Neural cell (in vitro differentiated cells): ENCODE measurements around the gene WIZ. TPM values are rescaled to one million over a fixed set of nuclear protein-coding genes. Genes with fewer than 3 reads are reported as not detected.

Source experiments
- H2AFZ ChIP-seq: fragments of 200-600, 300-800 bp; sonication (generic), shearing (Covaris generic); 2 replicates; pipeline ENCODE4 v1.6.0; 2014; ENCODE audit warnings: low read depth, mild to moderate bottlenecking, antibody characterized with exemption, low read length, moderate library complexity
- H3F3A ChIP-seq: fragments of 200-600 bp; shearing (Covaris generic); 2 replicates; pipeline ENCODE4 v1.6.1; 2016; ENCODE audit warnings: mild to moderate bottlenecking, moderate library complexity, mixed read lengths, antibody characterized with exemption, low read length; ENCODE audit not compliant: insufficient read depth, poor library complexity, severe bottlenecking
- H3K27ac ChIP-seq: fragments of 200-600, 300-800 bp; sonication (generic), shearing (Covaris generic); 2 replicates; pipeline ENCODE4 v1.5.1; 2014; ENCODE audit warnings: mild to moderate bottlenecking, low read length, moderate library complexity
- H3K27me3 ChIP-seq: fragments of 300-800, 200-600 bp; sonication (generic), shearing (Covaris generic); 2 replicates; pipeline ENCODE4 v1.6.0; 2014; ENCODE audit warnings: mild to moderate bottlenecking, low read depth, low read length, moderate library complexity; ENCODE audit not compliant: insufficient read depth
- H3K36me3 ChIP-seq: fragments of 300-800, 200-600 bp; sonication (generic), shearing (Covaris generic); 2 replicates; pipeline ENCODE4 v1.5.1; 2014; ENCODE audit warnings: mild to moderate bottlenecking, antibody characterized with exemption, low read length, moderate library complexity; ENCODE audit not compliant: insufficient read depth
- H3K4me2 ChIP-seq: fragments of 300-800, 200-600 bp; sonication (generic), shearing (Covaris generic); 2 replicates; pipeline ENCODE4 v1.6.0; 2014; ENCODE audit warnings: mild to moderate bottlenecking, low read length
- H3K4me3 ChIP-seq: fragments of 300-800, 200-600 bp; sonication (generic), shearing (Covaris generic); 2 replicates; pipeline ENCODE4 v1.5.1; 2014; ENCODE audit warnings: mild to moderate bottlenecking, low read length, moderate library complexity
- H3K79me2 ChIP-seq: fragments of 200-600 bp; shearing (Covaris generic); replicated peaks from 2 replicates; pipeline ENCODE4 v1.6.0; 2014; ENCODE audit warnings: mild to moderate bottlenecking, low read length, moderate library complexity; ENCODE audit not compliant: insufficient read depth
- H3K9ac ChIP-seq: fragments of 300-800, 200-600 bp; sonication (generic), shearing (Covaris generic); 2 replicates; pipeline ENCODE4 v1.6.1; 2016; ENCODE audit warnings: mild to moderate bottlenecking, low read length, mixed read lengths
- H3K9me2 ChIP-seq: fragments of 200-600 bp; shearing (Covaris generic); 2 replicates; pipeline ENCODE4 v1.6.1; 2016; ENCODE audit warnings: mild to moderate bottlenecking, low read length, mixed read lengths; ENCODE audit not compliant: insufficient read depth
- H3K9me3 ChIP-seq: fragments of 200-600, 300-800 bp; sonication (generic), shearing (Covaris generic); 2 replicates; pipeline ENCODE4 v1.6.1; 2016; ENCODE audit warnings: mild to moderate bottlenecking, mixed run types, low read length, moderate library complexity, mixed read lengths
- H4K20me1 ChIP-seq: fragments of 200-600 bp; shearing (Covaris generic); 2 replicates; pipeline ENCODE4 v1.6.1; 2016; ENCODE audit warnings: mild to moderate bottlenecking, mixed run types; ENCODE audit not compliant: insufficient read depth
- EP300 ChIP-seq: fragments of 450-650 bp; conservative IDR thresholded peaks from 2 replicates; pipeline ENCODE4 v1.6.1; 2014; ENCODE audit warnings: antibody characterized with exemption, mild to moderate bottlenecking, moderate library complexity; ENCODE audit not compliant: poor library complexity, severe bottlenecking
- EZH2 ChIP-seq: fragments of 200-600, 300-800 bp; shearing (Covaris generic), sonication (generic); IDR thresholded peaks from 2 replicates; pipeline ENCODE4 v1.6.1; 2014; ENCODE audit warnings: antibody characterized with exemption, low read length, borderline replicate concordance, mild to moderate bottlenecking; ENCODE audit not compliant: insufficient read depth, poor library complexity, severe bottlenecking
- MXI1 ChIP-seq: fragments of 450-650 bp; conservative IDR thresholded peaks from 2 replicates; pipeline ENCODE4 v1.6.1; 2014; ENCODE audit warnings: antibody characterized with exemption, mild to moderate bottlenecking; ENCODE audit not compliant: poor library complexity, severe bottlenecking
- POLR2AphosphoS5 ChIP-seq: IDR thresholded peaks from 2 replicates; pipeline ENCODE4 v1.6.1; 2012
- RAD21 ChIP-seq: fragments of 450-650 bp; conservative IDR thresholded peaks from 2 replicates; pipeline ENCODE4 v1.6.1; 2014; ENCODE audit warnings: antibody characterized with exemption, mild to moderate bottlenecking, moderate library complexity
- SMC3 ChIP-seq: fragments of 450-650 bp; conservative IDR thresholded peaks from 2 replicates; pipeline ENCODE4 v1.6.1; 2014; ENCODE audit warnings: antibody characterized with exemption, mild to moderate bottlenecking, moderate library complexity; ENCODE audit not compliant: poor library complexity
- TAF1 ChIP-seq: IDR thresholded peaks from 2 replicates; pipeline ENCODE4 v1.6.1; 2012; ENCODE audit warnings: low read depth
- polyA plus RNA-seq: library from polyadenylated mRNA; depleted of rRNA; stranded (reverse); fragments of >200 nt; gene quantifications from 2 replicates; pipeline ENCODE4 v1.2.3, GENCODE V29; 2014
- TF ChIP-seq, protein P1 (sequence below): fragments of 450-650 bp; IDR thresholded peaks from 2 replicates; pipeline ENCODE4 v1.5.1; 2014; ENCODE audit warnings: antibody characterized with exemption, mild to moderate bottlenecking, moderate library complexity; ENCODE audit not compliant: poor library complexity, severe bottlenecking
- TF ChIP-seq, protein P2 (sequence below): IDR thresholded peaks from 2 replicates; pipeline ENCODE4 v1.6.1; 2012; ENCODE audit warnings: borderline replicate concordance

WIZ gene
- polyA plus RNA-seq, 1 donor from 2014 or later = 13.0 TPM

DNA sequence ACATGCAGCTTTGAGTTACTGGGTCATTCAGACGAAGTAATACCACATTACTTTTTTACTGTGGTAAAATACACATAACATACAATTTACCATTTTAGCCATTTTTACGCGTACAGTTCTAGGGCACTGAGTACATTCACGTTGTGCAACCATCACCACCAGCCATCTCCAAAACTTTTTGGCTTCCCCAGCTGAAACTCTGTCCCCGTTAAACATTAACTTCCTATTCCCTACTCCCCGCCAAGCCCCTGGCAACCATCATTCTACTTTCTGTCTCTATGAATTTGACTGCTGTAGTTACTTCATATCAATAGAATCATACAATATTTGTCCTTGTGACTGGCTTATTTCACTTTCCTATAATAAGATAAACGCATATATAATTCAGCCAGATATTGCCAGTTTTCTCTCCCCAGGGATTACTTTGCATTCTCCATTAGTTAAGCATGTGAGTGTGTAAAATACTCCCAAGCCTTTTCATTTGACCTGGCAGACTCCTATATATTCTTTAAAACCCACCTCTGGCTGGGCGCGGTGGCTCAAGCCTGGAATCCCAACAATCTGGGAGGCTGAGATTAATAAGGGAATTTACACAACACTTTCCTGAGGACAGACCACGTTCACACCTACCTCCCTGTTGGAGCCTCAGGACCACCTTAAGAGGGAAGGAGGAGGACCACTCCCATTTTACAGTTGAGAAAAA is 48.6 kb upstream of the WIZ start (continued):
- TF ChIP-seq, protein P1, sequence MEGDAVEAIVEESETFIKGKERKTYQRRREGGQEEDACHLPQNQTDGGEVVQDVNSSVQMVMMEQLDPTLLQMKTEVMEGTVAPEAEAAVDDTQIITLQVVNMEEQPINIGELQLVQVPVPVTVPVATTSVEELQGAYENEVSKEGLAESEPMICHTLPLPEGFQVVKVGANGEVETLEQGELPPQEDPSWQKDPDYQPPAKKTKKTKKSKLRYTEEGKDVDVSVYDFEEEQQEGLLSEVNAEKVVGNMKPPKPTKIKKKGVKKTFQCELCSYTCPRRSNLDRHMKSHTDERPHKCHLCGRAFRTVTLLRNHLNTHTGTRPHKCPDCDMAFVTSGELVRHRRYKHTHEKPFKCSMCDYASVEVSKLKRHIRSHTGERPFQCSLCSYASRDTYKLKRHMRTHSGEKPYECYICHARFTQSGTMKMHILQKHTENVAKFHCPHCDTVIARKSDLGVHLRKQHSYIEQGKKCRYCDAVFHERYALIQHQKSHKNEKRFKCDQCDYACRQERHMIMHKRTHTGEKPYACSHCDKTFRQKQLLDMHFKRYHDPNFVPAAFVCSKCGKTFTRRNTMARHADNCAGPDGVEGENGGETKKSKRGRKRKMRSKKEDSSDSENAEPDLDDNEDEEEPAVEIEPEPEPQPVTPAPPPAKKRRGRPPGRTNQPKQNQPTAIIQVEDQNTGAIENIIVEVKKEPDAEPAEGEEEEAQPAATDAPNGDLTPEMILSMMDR = no peak

DNA sequence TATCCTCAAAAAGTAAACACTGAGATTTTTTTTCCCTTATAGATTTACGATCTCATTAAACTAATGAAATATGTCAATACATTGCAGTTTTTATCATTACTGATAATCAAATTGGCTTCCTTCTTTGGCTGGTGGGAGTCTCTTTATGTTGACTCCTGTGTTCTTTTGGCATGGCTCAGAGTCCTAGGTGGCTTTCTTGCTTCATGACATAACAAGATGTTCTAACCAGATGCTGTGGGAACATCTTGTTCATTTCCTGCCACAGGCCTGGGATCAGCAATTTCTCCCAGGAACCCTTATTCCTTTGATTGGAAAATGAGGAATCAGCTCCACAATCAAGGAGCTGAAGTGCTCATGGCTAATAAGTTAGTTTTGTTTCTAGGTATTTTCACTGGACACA is 45.4 kb upstream of the WIZ start:
- no peak overlapping the region for H2AFZ ChIP-seq
- H4K20me1 ChIP-seq = no peaks in the 10 kb centered on the region
- no peak overlapping the region for H3K4me3 ChIP-seq
- no peak overlapping the region for H3K9ac ChIP-seq
- no peaks in the 10 kb centered on the region for H3K79me2 ChIP-seq
- H3K27ac ChIP-seq = no peak overlapping the region
- no peaks in the 10 kb centered on the region for H3K9me3 ChIP-seq
- H3F3A ChIP-seq = no peaks in the 10 kb centered on the region
- no peak for TF ChIP-seq TAF1
- no peak for TF ChIP-seq POLR2AphosphoS5
- TF ChIP-seq EP300 = no peak
- TF ChIP-seq, protein P1 = no peak
- no peak for TF ChIP-seq EZH2
- TF ChIP-seq RAD21 = no peak
- H3K27me3 ChIP-seq = no peaks in the 10 kb centered on the region
- no peaks in the 10 kb centered on the region for H3K9me2 ChIP-seq
- no peak overlapping the region for H3K4me2 ChIP-seq
- no peaks in the 10 kb centered on the region for H3K36me3 ChIP-seq

DNA sequence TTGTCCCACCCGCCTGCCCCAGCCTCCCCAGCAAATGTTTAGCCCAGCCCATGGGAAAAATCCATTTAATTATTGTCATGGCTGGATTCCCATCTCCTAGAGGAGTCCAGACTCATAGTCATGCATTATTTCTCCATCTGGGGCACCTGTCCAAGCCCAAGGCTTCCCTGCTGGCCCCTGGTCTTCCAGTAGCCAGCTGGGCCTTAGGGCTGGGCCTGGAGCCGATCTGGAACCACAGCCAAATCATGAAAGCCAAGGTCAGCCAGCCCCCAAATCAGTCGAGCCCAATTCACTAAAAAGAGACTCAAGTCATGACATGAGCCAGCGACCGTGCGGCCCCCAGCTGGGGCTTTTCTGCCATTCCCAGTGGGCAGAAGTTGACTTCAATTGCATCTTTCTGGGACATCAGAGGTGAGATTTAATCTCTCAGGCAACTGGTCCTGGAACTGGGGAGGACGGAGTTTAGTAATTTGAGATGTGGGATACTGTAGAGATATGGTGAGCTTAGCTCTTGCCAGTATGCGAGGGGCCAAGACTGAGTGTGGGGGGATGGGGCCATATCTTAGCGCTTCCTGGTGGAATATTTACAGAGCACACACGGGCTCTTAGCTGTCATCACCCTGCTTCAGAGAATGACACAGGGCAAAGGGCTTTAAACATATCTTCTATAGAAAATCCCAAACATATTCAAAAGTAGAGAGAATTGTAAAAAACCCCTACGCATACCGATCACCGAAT is 38.9 kb upstream of the WIZ start:
- Histone ChIP-seq H4K20me1 (no peaks in the 10 kb centered on the region), H3K9ac (no peak overlapping the region), H2AFZ (no peak overlapping the region), H3K79me2 (no peaks in the 10 kb centered on the region), H3K36me3 (no peaks in the 10 kb centered on the region), H3F3A (no peaks in the 10 kb centered on the region), H3K4me3 (no peak overlapping the region), H3K27ac (no peak overlapping the region), H3K9me2 (no peaks in the 10 kb centered on the region), H3K27me3 (no peaks in the 10 kb centered on the region), H3K4me2 (no peak overlapping the region), H3K9me3 (no peaks in the 10 kb centered on the region)
- TF ChIP-seq MXI1 = no peak
- TF ChIP-seq EP300 = no peak
- no peak for TF ChIP-seq POLR2AphosphoS5
- TF ChIP-seq, protein P2, sequence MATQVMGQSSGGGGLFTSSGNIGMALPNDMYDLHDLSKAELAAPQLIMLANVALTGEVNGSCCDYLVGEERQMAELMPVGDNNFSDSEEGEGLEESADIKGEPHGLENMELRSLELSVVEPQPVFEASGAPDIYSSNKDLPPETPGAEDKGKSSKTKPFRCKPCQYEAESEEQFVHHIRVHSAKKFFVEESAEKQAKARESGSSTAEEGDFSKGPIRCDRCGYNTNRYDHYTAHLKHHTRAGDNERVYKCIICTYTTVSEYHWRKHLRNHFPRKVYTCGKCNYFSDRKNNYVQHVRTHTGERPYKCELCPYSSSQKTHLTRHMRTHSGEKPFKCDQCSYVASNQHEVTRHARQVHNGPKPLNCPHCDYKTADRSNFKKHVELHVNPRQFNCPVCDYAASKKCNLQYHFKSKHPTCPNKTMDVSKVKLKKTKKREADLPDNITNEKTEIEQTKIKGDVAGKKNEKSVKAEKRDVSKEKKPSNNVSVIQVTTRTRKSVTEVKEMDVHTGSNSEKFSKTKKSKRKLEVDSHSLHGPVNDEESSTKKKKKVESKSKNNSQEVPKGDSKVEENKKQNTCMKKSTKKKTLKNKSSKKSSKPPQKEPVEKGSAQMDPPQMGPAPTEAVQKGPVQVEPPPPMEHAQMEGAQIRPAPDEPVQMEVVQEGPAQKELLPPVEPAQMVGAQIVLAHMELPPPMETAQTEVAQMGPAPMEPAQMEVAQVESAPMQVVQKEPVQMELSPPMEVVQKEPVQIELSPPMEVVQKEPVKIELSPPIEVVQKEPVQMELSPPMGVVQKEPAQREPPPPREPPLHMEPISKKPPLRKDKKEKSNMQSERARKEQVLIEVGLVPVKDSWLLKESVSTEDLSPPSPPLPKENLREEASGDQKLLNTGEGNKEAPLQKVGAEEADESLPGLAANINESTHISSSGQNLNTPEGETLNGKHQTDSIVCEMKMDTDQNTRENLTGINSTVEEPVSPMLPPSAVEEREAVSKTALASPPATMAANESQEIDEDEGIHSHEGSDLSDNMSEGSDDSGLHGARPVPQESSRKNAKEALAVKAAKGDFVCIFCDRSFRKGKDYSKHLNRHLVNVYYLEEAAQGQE = no peak
- no peak for TF ChIP-seq RAD21
- no peak for TF ChIP-seq EZH2
- TF ChIP-seq SMC3 = no peak
- TF ChIP-seq, protein P1 = no peak
